Measurements from ENCODE around the gene PLCH1.

Gene PLCH1

DNA sequence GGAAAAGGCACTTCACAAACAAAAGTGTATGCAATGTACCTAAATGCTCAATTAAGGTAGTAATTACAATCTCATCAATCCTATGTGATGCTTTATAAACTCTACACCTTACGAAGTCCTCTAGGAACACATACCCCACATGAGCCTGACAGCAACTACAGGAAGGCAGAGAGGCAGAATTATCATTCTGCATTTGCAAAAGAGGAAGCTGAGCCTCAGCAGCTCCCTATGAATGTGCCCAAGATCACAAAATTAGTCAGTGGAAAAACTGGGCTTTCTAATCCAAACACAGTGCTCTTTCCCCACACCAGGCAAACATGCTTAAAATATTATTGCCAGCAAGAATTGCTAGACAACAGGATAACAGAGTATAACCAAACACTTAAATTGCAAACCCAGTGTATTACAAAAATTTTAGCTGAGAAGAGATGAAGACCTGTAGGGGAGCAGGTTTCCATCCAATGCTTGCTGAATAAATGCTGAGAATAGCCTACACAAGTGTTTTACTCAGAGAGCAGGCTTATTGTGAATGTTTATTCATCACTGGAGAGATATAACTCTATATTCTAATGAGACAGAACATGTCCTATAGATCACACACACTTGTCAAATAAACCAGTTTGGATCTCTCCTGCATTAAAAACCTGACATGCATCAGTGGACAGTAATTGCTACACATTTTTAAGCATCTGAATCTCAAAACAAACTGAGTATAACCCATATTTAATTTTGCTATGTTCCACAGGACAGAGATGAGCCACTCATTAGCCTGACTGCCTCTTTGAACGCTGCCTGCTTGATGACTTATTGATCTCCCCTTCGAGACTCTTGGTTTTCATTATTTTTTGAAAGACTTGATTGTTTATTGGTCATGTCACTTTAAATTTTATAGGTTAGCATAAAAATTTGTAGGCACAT is 62.2 kb downstream of the PLCH1 start:
- FAIRE-seq: no peak

DNA sequence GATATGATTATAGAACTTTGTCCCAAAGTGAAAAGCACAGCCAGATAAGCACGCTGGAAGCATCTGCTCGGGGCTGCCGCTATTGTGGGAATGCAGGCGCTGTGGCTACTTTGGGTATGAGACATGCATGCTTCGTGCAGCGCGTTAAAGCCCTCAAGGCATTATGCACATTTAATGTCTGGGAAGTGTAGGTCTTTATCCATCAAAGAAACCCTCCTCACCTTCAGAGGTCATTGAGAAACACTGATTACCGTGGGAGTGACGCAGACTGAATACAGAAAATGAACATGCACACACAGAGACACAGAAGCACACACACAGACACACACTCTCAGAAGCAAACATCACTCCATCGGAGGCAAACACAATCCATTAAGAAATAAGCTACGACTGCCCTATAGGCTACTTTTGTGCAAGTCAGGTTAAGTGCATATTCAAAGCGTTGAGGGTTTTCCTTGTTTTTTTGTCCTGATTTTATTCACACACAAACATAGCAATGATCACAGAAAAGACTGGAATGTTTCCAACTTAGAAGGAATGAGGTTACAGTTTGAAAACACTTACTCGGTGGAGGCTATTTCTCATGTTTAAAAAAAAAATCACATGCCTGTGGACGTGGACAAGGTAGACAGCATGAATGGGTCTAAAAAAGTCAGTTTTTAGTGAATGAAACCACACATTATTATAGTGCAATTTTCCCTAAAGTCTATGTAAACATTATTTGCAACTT is 68.5 kb downstream of the PLCH1 start:
- FAIRE-seq: no peak

DNA sequence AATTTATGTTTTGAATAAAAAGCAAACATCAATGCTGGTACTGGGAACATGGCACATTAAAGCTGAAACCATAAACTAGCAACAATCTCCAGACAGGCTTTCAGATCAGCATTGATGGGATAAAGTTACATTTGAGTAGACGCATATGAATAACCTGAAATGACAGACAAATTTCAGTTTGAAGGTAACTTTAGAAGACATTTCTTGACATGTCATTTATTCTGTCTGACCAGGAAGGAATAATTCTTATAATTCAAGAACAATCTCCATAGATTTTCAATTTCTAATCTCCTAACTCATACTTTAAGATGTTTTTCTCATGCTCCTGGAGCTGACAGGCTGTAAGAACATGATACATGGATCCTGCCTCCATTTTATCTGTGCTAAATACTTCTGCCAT is 69.8 kb downstream of the PLCH1 start:
- FAIRE-seq: no peak

DNA sequence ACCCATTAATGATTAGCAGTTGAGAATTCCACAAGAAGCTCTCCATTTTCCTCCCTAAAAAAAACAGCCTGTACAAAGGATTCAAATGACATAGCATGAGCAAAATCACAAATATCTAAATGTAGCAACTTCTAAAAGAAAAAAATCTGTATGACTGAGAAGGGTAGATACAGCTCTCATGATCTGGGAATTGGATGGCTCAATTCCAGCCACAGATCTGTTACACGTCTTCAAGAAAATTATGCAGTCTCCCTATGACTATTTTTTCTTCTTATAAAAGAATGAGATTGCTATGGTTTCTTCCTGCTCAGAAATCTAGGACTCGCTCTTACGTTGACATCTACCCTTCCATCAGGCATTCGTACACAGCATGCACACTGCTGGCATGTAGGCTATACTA is 71.5 kb downstream of the PLCH1 start:
- no peak for FAIRE-seq

DNA sequence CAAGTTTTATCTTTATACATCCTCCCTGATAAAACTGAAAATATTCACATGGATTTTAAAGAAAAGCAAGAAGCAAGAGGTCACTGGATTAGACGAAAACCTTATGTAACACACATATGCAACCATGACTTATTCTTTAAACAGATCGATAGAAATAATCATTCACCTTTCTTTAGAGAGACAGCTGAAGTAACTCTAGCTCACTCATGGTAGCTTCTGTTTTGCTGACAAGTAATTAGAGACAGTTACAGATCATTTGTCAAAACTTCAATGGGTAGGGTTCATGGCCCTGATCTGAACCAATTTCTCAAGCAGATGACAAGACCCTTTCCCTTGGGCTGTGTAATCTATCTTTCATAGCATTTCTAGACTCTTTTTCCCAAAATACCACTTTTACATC is 74.5 kb downstream of the PLCH1 start:
- FAIRE-seq: no peak

DNA sequence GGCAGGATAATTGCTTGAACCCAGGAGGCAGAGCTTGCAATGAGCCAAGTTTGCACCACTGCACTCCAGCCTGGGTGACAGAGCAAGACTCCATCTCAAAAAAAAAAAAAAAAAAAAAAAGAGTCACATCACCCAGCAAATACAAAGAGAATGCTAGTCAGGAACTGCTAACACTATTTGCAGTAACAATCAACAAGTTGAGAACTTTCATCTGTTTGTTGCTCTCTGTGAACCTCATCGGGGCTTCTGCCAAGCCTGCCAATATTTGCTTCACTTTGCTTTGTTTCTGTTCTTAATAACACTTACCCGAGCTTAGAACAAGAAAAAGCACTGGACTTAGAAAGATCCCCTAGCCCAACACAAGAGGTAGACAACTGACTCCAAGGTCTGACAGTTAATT is 76.9 kb downstream of the PLCH1 start:
- no peak for FAIRE-seq

DNA sequence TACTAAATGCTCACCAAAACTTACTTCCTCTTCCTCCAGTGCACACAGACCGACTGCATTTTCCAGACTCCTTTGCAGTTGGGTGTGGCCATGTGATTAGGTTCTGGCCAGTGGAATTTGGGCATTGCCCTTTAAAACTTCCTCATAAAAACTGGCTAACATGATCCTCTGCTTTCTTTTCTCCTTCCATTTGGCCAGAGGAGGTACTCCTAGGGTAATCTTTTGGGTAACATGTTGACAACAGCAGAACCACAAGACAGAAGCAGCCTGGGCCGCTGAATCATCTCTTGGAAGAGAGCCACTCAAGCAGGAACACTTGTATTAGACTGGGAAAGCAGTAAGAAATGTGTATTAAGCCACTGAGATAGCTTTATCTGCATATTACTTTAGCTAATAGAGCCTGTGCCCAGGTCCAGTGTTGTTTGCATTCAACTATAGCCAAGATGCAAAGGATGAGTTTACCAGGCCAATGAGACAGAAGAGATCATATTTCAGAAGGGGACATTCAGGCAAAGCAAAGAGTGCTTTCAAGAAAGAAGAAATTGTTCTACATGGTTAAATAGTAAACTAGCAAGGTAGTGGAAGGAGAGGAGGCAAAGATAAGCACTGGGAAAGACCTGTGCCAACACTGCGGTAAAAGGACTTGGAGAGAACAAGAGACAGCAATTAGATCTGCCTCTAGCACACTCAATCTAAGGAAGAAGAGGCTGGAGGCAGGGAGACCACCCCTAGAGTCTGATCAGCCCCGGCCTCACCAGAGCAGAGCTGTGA is 79.8 kb downstream of the PLCH1 start:
- no peak for FAIRE-seq

DNA sequence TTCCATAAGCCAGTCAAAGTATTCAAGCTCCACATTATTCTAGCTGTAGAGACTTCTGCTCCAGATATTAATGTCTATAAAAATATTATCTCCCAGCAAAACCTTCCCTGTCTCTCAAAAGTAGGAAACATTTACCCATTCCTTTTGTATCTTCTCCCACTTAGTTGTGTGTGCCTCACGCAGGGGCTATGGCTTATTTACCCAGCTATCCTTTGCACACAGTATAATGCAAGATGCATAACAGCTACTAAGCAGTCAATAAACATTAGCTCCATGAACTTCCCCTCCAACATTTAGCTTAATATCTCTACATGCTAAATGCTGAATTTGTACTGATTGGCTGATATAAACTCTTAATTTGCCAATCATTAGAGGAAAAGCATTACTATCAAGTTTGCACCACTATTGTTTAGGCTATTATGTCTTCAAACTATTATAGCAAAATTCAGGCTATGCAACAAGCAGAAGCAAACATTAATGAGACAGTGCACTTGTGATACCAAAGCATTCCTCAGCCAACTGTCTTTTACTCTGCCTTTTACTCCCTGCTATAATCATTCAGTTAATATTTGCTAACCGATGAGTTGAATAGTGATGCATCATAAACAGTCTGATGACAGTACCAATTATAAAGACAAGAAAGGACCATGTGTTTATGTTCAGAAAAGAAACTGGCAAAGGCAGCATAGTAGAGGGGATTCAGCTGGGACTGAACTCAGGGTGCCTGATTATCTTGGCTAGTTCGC is 81.2 kb downstream of the PLCH1 start:
- FAIRE-seq: no peak

DNA sequence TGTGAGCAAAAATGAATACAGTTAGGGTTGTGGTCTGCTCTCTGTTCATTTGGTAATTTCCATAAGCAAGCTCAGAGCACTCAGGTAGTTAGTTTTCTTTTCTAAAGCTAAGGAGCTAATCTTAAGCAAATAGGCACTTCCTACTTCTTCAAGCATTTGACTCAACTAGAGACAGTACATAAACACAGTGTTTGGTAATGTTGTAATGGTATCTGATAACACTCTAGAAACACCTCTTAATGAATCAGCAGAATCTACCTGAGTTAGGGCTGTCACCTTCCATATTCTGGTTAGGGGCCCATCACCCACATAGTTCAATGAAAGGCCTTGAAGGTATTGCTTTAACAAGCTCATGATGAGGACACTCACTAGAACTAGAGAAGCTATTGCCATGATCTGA is 83.1 kb downstream of the PLCH1 start:
- no peak for FAIRE-seq

DNA sequence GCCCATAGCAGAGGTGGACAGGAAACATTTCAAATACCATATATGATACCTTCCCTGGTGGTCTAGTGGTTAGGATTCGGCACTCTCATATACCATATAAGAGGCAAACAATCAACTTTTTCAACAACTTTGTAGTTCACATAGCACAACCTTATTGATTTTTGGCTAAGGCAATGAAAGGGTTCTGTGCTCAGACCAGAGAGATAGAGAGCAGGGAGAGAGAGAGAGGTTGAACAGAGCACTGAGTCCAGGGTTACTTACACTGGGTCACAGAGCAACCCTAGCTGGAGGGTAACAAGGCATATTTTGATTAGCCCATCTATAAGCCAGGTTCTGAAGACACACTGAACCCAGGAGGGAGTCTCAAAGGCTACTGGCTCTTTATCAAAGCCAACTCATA is 83.8 kb downstream of the PLCH1 start:
- FAIRE-seq: no peak

DNA sequence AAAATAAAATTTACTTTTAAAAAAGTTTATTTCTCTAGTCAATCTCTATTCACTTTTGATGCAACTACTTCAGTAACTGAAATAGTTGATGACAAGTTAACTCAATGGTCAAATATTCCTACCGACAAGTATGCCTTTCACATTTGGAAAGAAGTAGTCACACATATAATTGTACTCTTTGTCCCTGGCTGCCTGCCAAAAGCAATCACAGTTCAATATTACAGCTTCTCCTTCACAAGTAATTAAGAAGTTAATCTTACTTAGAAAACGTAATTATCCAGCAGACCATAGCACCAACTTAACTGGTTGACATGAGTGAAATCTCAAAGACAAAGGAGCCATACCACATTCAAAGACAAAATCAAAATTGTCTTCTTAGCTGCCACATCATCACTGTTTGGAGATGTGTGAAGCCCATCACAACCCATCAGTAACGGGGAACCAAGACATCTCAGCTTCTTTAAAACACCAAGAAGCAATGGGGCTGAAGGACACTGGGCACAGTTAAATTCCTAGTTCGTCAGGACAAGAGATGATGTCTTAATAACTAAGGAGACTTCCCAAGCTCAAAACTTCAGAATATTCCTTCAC is 86.1 kb downstream of the PLCH1 start:
- FAIRE-seq: no peak

DNA sequence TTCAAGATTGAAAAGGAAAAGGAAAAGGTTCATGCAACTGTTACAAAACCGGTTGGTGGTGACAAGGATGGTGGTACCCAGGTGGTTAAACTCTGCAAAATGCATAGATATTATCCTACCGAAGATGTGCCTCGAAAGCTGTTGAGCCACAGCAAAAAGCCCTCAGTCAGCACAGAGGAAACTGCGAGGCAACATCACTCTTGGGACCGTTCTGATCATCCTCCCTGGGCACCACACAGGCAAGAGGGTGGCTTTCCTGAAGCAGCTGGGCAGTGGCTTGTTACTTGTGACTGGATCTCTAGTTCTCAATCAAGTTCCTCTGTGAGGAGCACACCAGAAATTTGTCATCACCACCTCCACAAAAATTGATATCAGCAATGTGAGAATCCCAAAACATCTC is 86.9 kb downstream of the PLCH1 start:
- no peak for FAIRE-seq

DNA sequence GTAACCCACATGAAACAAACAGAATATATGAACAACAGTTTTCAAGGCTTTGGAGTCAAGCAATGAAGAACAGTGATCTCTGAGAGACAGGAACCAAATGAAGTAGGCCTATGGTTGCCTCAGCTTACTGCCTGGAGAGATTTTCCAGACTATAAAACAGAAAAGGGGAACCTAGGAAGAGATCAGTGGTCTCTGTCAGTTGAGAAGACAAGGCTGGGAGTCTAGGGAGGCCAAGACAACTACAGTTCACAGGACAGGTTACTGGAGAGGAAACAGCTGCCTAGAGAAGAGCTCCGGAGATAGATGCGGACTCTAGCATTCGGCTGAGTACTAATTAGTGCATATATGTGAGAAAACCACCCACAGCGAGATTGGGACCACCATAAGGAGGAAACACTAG is 87.7 kb downstream of the PLCH1 start:
- no peak for FAIRE-seq

DNA sequence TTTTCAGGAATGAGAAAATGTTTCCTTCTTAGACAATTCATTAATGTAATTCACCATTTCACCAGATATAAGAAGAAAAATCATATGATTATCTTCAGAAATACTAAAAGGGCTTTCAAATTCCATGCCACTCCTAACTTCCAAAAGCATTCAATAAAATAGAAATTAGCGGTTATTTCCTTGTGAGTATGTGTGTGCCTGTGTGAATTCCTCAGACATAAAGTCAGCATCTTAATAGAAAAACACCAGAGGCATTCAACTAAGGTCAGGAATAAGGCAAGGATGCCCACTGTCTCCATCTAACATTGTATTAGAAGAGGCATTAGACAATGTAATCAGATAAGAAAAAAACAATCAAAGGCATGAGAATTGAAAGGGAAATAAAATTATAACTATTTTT is 88.4 kb downstream of the PLCH1 start:
- FAIRE-seq: no peak

DNA sequence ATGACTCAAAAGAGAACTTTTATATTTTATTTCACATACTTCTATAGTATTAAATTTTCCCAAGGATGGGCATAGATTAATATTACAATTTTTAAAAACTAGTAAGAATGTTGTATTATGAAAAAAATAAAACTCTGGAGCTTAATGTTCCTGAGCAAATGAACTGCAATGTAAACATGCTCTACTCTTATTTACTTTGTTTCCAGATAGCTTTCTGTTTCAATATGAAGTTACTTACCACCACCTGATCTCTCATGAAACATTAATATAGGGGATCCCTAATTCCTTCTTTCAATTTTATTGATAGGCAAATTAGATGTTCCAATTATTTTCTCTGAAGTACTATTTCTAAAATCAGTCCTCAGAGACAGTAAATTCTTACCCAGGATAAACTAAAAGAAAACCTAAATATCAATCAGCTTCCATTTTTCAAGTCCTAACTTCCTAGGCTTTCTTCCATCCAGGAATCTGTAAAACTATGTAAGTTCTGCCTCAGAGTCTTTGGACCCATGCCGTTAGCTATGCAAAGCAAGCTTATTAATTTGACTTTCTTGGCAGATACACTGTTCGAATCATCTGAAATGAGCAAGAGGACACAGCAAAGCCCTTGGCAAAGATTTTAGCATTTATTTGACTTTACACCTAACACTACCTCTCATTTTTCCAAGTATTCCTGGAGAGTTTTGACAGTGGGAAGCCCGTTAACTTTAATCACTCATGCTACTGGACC is 93.2 kb downstream of the PLCH1 start:
- FAIRE-seq: no peak

DNA sequence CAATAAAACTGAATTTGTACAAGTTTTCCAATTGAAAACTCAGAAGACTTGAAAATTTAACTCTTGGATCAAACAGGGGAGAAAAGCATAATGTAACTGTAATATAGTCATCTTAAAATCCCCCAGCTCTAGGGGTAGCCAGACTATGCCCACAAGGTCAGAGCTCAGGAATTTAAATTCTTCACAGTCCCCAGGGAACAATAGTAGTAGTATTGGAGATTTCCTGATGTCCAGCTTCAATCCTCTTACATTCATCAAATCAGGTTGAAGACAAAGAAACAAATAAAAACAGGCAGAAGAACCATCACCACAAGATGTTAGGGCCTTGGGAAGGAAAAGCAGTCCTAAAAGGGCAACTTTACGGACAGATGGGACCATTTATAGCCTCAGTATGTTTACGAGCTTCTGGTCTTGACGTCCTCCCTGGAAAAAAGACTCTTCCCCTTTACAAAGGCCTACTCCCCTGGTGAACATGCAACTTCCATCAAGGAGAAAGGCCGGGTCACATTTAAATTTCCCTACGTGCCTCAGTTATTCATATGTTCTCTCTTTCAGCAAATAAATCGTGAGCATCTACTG is 96.8 kb downstream of the PLCH1 start:
- FAIRE-seq: no peak

DNA sequence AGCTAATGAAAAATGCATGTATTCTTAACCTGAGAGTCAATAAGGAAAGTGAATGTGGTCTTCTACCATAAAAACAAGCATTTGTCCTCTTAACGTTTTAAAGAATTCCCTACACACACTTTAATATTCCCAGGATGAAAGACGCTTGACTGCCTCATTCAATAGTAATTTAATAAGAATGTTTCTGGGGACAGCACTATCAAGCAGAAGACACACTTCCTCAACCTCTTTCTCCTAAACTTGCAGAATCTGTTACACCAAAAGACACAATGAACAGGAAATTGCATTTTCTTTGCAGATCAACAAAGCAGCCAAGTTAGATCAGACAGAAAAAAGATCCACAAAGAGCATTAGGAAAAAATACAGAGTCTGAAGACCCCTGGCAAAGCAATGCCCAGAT is 97.7 kb downstream of the PLCH1 start:
- no peak for FAIRE-seq

DNA sequence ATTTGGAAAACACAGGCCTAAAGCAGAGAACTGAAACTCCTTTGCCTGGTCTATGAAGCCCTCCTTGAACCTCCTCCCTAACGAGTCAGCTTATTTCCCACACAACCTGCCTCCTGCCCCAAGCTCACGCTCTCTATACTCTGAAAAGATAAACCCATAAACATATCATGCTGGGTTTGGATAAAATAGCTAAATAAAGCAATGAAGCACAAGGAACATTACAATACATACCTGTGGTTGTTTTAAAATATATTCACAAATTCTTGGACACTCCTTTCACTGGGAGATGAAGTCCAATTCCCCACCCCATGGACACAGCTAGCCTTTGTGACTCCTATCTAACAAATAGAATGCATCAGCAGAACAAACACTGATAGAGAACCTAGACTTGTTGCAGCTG is 98.2 kb downstream of the PLCH1 start:
- FAIRE-seq: no peak

DNA sequence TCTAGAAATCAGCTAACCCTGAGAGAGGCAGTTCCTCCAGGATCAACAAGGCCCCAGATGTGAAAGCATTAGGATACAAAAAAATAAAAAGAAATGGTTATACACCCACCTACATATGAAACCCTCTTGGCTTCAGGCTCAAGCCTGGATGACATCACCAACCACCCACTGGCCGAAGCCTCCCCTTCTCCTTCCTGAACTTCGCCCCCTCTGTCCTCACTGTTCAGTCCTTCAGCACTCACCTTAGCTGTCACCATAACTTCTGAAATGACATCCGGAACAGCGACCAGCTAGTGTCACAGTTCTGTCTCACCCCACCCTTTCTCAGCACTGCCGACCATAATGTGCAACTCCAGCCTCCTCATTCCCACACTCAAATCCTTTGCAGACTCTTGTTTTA is 98.7 kb downstream of the PLCH1 start:
- no peak for FAIRE-seq

DNA sequence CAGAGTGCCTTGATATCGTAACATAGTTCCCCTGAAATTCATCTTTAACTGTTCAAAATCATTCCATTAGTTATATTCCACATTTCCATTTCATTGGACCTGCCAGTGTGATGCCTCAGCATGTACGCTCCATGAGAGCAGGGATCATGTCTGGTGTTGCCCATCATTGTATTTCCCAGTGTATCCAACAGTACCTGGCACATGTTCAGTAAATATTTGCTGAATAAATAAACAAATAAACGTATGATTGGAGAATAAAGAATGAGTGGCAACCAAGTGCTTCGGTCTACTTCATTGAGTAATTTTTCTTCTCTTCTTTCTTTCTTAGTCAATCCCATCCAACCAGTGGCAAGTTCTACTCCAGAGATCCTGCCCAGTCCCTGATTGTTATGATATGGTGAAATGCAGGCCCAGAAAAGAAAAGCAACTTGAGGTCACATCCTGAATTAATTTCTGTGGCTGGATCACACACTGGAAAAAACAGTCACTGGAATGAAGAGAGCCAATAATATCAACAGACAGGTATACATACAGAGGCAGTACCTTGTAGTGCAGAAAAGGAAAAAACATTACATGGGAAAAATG is 101.2 kb downstream of the PLCH1 start:
- no peak for FAIRE-seq

DNA sequence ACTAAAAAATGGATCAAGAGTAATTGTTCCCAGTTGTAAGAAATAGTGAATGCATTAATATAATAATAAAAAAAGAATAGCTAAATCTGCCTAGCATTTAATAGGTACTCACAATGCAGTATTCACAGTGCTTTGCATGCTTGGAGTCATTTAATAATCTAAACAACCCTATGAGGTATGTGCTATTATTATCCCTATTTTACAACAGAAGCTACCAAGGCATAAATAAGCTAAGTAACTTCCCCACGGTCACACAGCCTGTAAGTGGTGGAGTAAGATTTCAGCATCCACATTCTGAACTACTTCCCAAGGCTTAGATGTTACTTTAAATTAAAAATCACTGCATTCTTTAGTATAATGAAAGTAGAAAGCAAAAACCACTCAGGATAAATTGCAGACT is 102.9 kb downstream of the PLCH1 start:
- FAIRE-seq: no peak
